Spleen (tissue), 11 donors: ENCODE results near the gene JARID2. TPM values are rescaled to one million over a fixed set of nuclear protein-coding genes. Genes with fewer than 3 reads are reported as not detected.

ENCODE experiments used
- DNase-seq: peaks from one replicate; pipeline ENCODE4 v3.0.0-alpha.2; 2020
- H3K27ac ChIP-seq, 8 donors: fragments of 200-600 bp; sonication (generic) in 7 of 8; 1 replicate in 4 of 8; 2 replicates in 4 of 8; pipeline versions ENCODE4 v1.5.0 to v1.8.0; 2016 to 2021; ENCODE audit warnings: inconsistent platforms in 4 of 8, mild to moderate bottlenecking in 4 of 8, moderate library complexity in 1 of 8
- H3K27me3 ChIP-seq, 7 donors: fragments of 200-600 bp; sonication (generic) in 6 of 7; replicated peaks in 1 of 7; 1 replicate in 4 of 7; 2 replicates in 3 of 7; pipeline versions ENCODE4 v1.5.0 to v1.8.0; 2016 to 2021; ENCODE audit warnings: inconsistent platforms in 3 of 7, mild to moderate bottlenecking in 1 of 7
- H3K36me3 ChIP-seq, 6 donors: fragments of 200-600 bp; sonication (generic) in 5 of 6; 1 replicate in 4 of 6; 2 replicates in 2 of 6; pipeline versions ENCODE4 v1.5.0 to v1.8.0; 2016 to 2021; ENCODE audit warnings: inconsistent platforms in 2 of 6
- H3K4me1 ChIP-seq, 6 donors: fragments of 200-600 bp; sonication (generic) in 5 of 6; 1 replicate in 3 of 6; 2 replicates in 3 of 6; pipeline versions ENCODE4 v1.5.0 to v1.8.0; 2016 to 2021; ENCODE audit warnings: inconsistent platforms in 3 of 6
- H3K4me3 ChIP-seq, 8 donors: fragments of 200-600 bp; sonication (generic) in 7 of 8; 1 replicate in 4 of 8; 2 replicates in 4 of 8; pipeline versions ENCODE4 v1.5.0 to v1.8.0; 2016 to 2021; ENCODE audit warnings: inconsistent platforms in 4 of 8, mild to moderate bottlenecking in 4 of 8, moderate library complexity in 2 of 8
- H3K9me3 ChIP-seq, 8 donors: fragments of 200-600 bp; sonication (generic) in 7 of 8; 1 replicate in 4 of 8; 2 replicates in 4 of 8; pipeline versions ENCODE4 v1.5.0 to v1.8.0; 2016 to 2021; ENCODE audit warnings: inconsistent platforms in 4 of 8
- CTCF ChIP-seq, 11 experiments: fragments of 200-600 bp in 7 of 11; fragments of 450-650 bp in 4 of 11; sonication (generic) in 4 of 11; IDR thresholded peaks in 8 of 11; conservative IDR thresholded peaks in 3 of 11; 1 replicate in 7 of 11; 2 replicates in 4 of 11; pipeline versions ENCODE4 v1.4.0 to v1.8.0; 2016 to 2021; ENCODE audit warnings: antibody characterized with exemption in 11 of 11, inconsistent platforms in 4 of 11, mild to moderate bottlenecking in 1 of 11
- POLR2A ChIP-seq, 3 donors: fragments of 450-650 bp; IDR thresholded peaks; one replicate each; pipeline ENCODE4 v1.5.1; 2017; ENCODE audit warnings: antibody characterized with exemption in 3 of 3, mild to moderate bottlenecking in 1 of 3
- POLR2AphosphoS5 ChIP-seq, 3 donors: sonication (generic); formaldehyde crosslinking; IDR thresholded peaks; one replicate each; pipeline ENCODE4 v1.5.1; 2017; ENCODE audit warnings: antibody characterized with exemption in 3 of 3
- WGBS, 5 donors: extraction: QIAGEN DNeasy Blood & Tissue Kit in 3 of 5; methylation state at CpG; one replicate each; pipeline versions ENCODE4 v1.1.5 to v1.1.7; 2013 to 2018; 5-methylcytosine and 5-hydroxymethylcytosine counted together
- intact Hi-C: fragments of 100-400 bp; cut with DNase I; formaldehyde crosslinking; loops from one replicate; pipeline ENCODE4 v1.15.0; 2023; ENCODE audit warnings: low total_unique reads
- polyA plus RNA-seq, 3 donors: library from polyadenylated mRNA; stranded (reverse); fragments of 200-250 nt; gene quantifications; one replicate each; pipeline ENCODE4 v1.2.1, GENCODE V29; 2013
- total RNA-seq, 7 donors: library from RNA; depleted of rRNA in 3 of 7; stranded (reverse); fragments of >200 nt in 3 of 7; fragmentation: NEBNext Ultra II Directional in 4 of 7; extraction: Animal tissue kit (Norgen Biotek cat#: 25700) in 4 of 7; gene quantifications; one replicate each; pipeline versions ENCODE4 v1.1.0 to v1.2.1, GENCODE V29; 2016 to 2021
- donor health status: healthy with polysubstance abuse.
- donor health status: DM: no; HTN: no; CAD: no; lungs with moderate emphysema.
- donor health status: DM: no; HTN: no; CAD: no.
- donor health status: Bipolar disorder and iron deficiency.
- donor health status: healthy.
- donor health status: DM: no; HTN: no; CAD: no.
- donor health status: DM: yes; HTN: yes; CAD: no.

The JARID2 gene
- total and polyA plus RNA-seq, 10 donors, result 4.4 to 27.1 (median 20.6) TPM

GRCh38 chr6:15282334-15282733 is 36.5 kb downstream of the JARID2 start:
- no peaks in the 10 kb centered on the region for H3K27me3 ChIP-seq
- DNase-seq, result no peak
- H3K36me3 ChIP-seq, result no peaks in the 10 kb centered on the region
- intact Hi-C loops, result no loop called here
- 84 to 90% (median 85%) methylated on average over 4 of the region's 4 CpGs for WGBS, 5 donors
- H3K4me1 ChIP-seq, result peaks cover 10 to 99% (median 58%) of the 10 kb centered on the region in 6 donors
- H3K27ac ChIP-seq, result no peak overlapping the region
- no peaks in the 10 kb centered on the region for H3K9me3 ChIP-seq
- TF ChIP-seq POLR2AphosphoS5 (IDR thresholded peaks at IDR 0.05), result no peak
- no peak for TF ChIP-seq POLR2A (IDR thresholded peaks at IDR 0.05)
- H3K4me3 ChIP-seq, result no peak overlapping the region

GRCh38 chr6:15283986-15284361 is 38.1 kb downstream of the JARID2 start:
- Histone ChIP-seq H3K4me3 (no peak overlapping the region), H3K36me3 (no peaks in the 10 kb centered on the region), H3K9me3 (no peaks in the 10 kb centered on the region), H3K27me3 (no peaks in the 10 kb centered on the region), H3K27ac (no peak overlapping the region), H3K4me1 (peaks cover 19 to 99% (median 64%) of the 10 kb centered on the region in 6 donors)
- WGBS, 5 donors, result 87 to 96% (median 93%) methylated on average over 3 of the region's 3 CpGs
- no peak for DNase-seq
- TF ChIP-seq POLR2A (IDR thresholded peaks at IDR 0.05), result no peak
- TF ChIP-seq POLR2AphosphoS5 (IDR thresholded peaks at IDR 0.05), result no peak
- no peak for TF ChIP-seq CTCF (IDR thresholded peaks at IDR 0.05 in 8 of 11, conservative IDR thresholded peaks at IDR 0.05 in 3 of 11)
- intact Hi-C loops, result no loop called here

- no peaks in the 10 kb centered on the region for H3K36me3 ChIP-seq
- no peak overlapping the region for H3K27ac ChIP-seq
- WGBS, 5 donors, result 95 to 100% (median 97%) methylated on average over 1 of the region's 1 CpG
- no peaks in the 10 kb centered on the region for H3K27me3 ChIP-seq
- DNase-seq, result peak; percentile 23
- intact Hi-C loops, result no loop called here
- no peak overlapping the region for H3K4me3 ChIP-seq
- TF ChIP-seq POLR2AphosphoS5 (IDR thresholded peaks at IDR 0.05), result no peak
- no peak for TF ChIP-seq POLR2A (IDR thresholded peaks at IDR 0.05)
- TF ChIP-seq CTCF (IDR thresholded peaks at IDR 0.05 in 8 of 11, conservative IDR thresholded peaks at IDR 0.05 in 3 of 11), result no peak
- H3K4me1 ChIP-seq, result peaks cover 19 to 99% (median 63%) of the 10 kb centered on the region in 6 donors
- no peaks in the 10 kb centered on the region for H3K9me3 ChIP-seq
Measured at GRCh38 chr6:15284743-15285142, 38.9 kb downstream of the JARID2 start.

GRCh38 chr6:15285682-15286294 is 39.9 kb downstream of the JARID2 start:
- no peak for TF ChIP-seq POLR2A (IDR thresholded peaks at IDR 0.05)
- TF ChIP-seq POLR2AphosphoS5 (IDR thresholded peaks at IDR 0.05), result no peak
- no peak for TF ChIP-seq CTCF (IDR thresholded peaks at IDR 0.05 in 8 of 11, conservative IDR thresholded peaks at IDR 0.05 in 3 of 11)
- intact Hi-C loops, result no loop called here
- no peak for DNase-seq
- no peak overlapping the region for H3K4me3 ChIP-seq
- H3K27ac ChIP-seq, result no peak overlapping the region
- H3K9me3 ChIP-seq, result no peaks in the 10 kb centered on the region
- H3K4me1 ChIP-seq, result peaks cover 14 to 99% (median 58%) of the 10 kb centered on the region in 6 donors
- no peaks in the 10 kb centered on the region for H3K27me3 ChIP-seq
- H3K36me3 ChIP-seq, result no peaks in the 10 kb centered on the region
- 81 to 85% (median 84%) methylated on average over 3 of the region's 3 CpGs for WGBS, 5 donors
